Activated CD8-positive, alpha-beta memory T cell treated with anti-CD3 and anti-CD28 coated beads, Interleukin-2, amount 10 ng/mL, durations not matched to agents 7 days and 5 days (primary cell): ENCODE results near the gene RHBDF1. TPM values are rescaled to one million over a fixed set of nuclear protein-coding genes. Genes with fewer than 3 reads are reported as not detected.
"Not testable (repeated sequence)": the region's sequence is repeated elsewhere in the genome, so short reads cannot be mapped to it uniquely, and the experiment has no call there.

Experiments
- ATAC-seq: fragments of 150-1000 bp; cut with Tn5 transposase; one replicate; pipeline ENCODE4 v1.10.0; 2021; ENCODE audit warnings: moderate library complexity
- CTCF ChIA-PET: fragments of 350-600 bp; sonication (Branson Sonifier 250); formaldehyde crosslinking; loops from one replicate; lab custom pipeline; 2021; ENCODE audit warnings: antibody characterized with exemption; lab: Charles Lee
- DNase-seq: peaks from one replicate; pipeline ENCODE4 v3.0.0-alpha.2; 2020
- H3K27ac Mint-ChIP-seq: one replicate; pipeline ENCODE4 v1.8.0; 2021; ENCODE audit warnings: mild to moderate bottlenecking, mixed read lengths
- H3K27me3 Mint-ChIP-seq: one replicate; pipeline ENCODE4 v1.8.0; 2021; ENCODE audit warnings: mixed read lengths
- H3K36me3 Mint-ChIP-seq: one replicate; pipeline ENCODE4 v1.8.0; 2021; ENCODE audit warnings: mild to moderate bottlenecking, mixed read lengths
- H3K4me1 Mint-ChIP-seq: one replicate; pipeline ENCODE4 v1.8.0; 2021; ENCODE audit warnings: mixed read lengths
- H3K4me3 Mint-ChIP-seq: one replicate; pipeline ENCODE4 v1.8.0; 2021; ENCODE audit warnings: mild to moderate bottlenecking, moderate library complexity, mixed read lengths
- H3K9me3 Mint-ChIP-seq: one replicate; pipeline ENCODE4 v1.8.0; 2022; ENCODE audit warnings: low read depth, mixed read lengths
- total RNA-seq, 2 experiments: library from RNA; stranded (reverse); gene quantifications; one replicate each; pipeline ENCODE4 v1.2.3, GENCODE V29; 2021

The RHBDF1 gene
- total RNA-seq, 2 experiments from 2014 or later, result 0.23 to 0.33 TPM

DNA sequence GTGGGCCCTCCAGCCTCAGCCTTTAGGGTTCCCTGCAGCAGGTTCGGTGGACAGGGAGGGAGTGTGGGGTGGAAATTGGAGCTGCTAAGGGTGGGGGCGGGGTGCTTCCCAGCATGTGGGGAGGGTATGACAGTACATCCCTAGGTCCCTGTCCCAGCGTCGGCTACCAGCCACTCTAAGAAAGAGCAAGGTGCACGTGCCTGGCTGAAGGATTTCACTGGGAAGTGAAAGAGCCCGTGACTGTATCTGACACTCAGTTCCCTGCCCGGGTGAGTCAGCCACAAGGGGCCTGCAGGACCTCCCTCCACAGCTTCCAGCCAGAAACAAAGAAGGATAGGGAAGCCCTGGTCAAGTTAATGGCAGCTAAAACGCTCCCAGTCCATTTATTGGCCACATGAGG lies 14.7 kb downstream of the RHBDF1 start:
- Mint-ChIP-seq H3K9me3 (no peaks in the 10 kb centered on the region), H3K27ac (no peak overlapping the region), H3K27me3 (no peaks in the 10 kb centered on the region), H3K4me1 (peaks cover 12% of the 10 kb centered on the region), H3K36me3 (peaks cover 10% of the 10 kb centered on the region), H3K4me3 (no peak overlapping the region)
- no peak for DNase-seq
- CTCF ChIA-PET, result interaction anchor here (2.6 kb wide), 1 partner anchor 8 kb away, joined by 17 read pairs; no protein-coding TSS in a partner anchor
- ATAC-seq, result no peak

GRCh38 chr16:56231-56927 lies 16.1 kb downstream of the RHBDF1 start:
- no peak for DNase-seq
- H3K27me3 Mint-ChIP-seq, result no peaks in the 10 kb centered on the region
- no peak overlapping the region for H3K27ac Mint-ChIP-seq
- no peaks in the 10 kb centered on the region for H3K9me3 Mint-ChIP-seq
- H3K4me3 Mint-ChIP-seq, result no peak overlapping the region
- H3K4me1 Mint-ChIP-seq, result peaks cover 18% of the 10 kb centered on the region
- no peak for ATAC-seq
- peaks cover 15% of the 10 kb centered on the region for H3K36me3 Mint-ChIP-seq
- CTCF ChIA-PET, result interaction anchor here (0.5 to 2.6 kb wide), 4 partner anchors 9 to 78 kb away, joined by 3 to 17 read pairs (median 5); no protein-coding TSS in a partner anchor

DNA sequence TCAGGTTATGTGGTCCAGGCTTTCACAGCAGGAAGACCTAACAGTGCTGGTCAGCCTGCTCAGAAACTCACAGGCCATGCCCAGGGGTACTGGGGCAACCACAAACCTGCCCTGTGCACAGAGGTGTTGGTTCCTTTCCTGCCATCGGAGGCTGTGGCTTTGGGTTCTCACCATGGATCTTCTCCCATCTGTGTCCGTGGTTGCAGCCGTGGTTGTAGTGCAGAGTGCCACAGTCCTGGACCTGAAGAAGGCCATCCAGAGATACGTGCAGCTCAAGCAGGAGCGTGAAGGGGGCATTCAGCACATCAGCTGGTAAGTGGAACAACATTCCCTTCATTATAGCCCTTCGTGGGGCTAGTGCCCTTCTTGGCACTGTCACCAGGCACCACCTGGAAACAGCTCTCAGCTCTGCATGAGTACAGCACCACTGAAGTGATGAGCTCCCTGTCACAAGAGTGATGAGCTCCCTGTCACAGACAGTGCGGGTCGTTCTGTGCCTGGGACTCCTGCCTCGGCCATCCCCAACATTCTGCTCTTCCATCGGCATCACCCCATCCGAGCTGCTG lies 16.8 kb downstream of the RHBDF1 start:
- Mint-ChIP-seq H3K27ac (no peak overlapping the region), H3K4me3 (peak overlapping the region; percentile 53), H3K9me3 (no peaks in the 10 kb centered on the region), H3K27me3 (no peaks in the 10 kb centered on the region), H3K4me1 (peaks cover 26% of the 10 kb centered on the region), H3K36me3 (peaks cover 22% of the 10 kb centered on the region)
- ATAC-seq (no peak), DNase-seq (no peak)
- CTCF ChIA-PET, result interaction anchor here (0.5 to 2.6 kb wide), 4 partner anchors 10 to 79 kb away, joined by 3 to 17 read pairs (median 5); no protein-coding TSS in a partner anchor

GRCh38 chr16:54237-54581 lies 18.2 kb downstream of the RHBDF1 start:
- H3K27me3 Mint-ChIP-seq, result no peaks in the 10 kb centered on the region
- H3K4me1 Mint-ChIP-seq, result peaks cover 30% of the 10 kb centered on the region
- H3K36me3 Mint-ChIP-seq, result peaks cover 28% of the 10 kb centered on the region
- no peaks in the 10 kb centered on the region for H3K9me3 Mint-ChIP-seq
- peak overlapping the region; percentile 86 for H3K27ac Mint-ChIP-seq
- ATAC-seq (no peak), DNase-seq (no peak)
- CTCF ChIA-PET, result interaction anchor here (1.6 to 2.4 kb wide), 5 partner anchors 11 to 309 kb away, joined by 5 to 19 read pairs (median 6); no protein-coding TSS in a partner anchor
- H3K4me3 Mint-ChIP-seq, result peak overlapping the region; percentile 93

DNA sequence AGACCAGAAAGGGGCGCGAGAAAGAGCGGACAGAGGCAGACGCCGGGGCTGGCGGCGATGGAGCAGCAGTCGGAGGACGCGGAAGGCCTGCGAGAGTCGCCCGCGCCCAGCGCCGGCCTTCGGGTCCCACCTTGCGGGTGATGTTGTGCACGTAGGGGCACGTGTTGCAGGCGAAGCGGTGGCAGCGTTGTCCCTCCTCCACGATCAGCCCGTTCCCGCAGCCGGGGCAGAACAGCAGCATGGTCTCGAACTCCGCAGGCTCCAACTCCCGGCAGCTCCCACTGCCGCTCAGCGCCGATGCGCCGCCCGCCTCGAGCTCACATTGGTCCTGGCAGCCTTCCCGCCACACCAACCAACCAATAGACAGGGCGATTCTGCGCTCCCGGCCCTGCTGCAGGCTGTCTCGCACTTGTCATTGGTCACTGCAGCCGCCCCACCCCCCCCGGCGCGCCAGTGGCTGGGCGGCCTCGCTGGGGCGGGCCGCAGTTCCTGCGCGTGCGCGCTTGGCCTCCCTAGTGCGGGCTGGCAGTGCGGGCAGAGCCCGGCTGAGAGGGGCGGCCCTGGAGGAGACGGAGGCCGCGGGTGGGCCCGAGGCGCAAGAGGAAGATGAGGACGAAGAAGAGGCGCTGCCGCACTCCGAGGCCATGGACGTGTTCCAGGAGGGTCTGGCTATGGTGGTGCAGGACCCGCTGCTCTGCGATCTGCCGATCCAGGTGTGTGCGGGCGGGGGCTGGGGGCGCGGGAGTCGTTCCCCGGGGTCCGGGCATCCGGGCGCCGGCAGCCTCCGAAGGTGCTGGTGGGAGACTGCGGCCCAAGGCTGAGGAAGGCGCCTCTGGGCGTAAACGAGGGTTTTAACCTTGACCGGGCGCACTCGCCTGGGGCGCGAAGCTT lies 18.8 kb downstream of the RHBDF1 start, which contains the start of the genes POLR3K and SNRNP25:
POLR3K (minus strand) TSS at position 263 of the 891 bp plus-strand sequence; CDS start at position 241, 22 bp downstream.
SNRNP25 (plus strand) TSS at position 483 of the 891 bp plus-strand sequence; CDS start at position 672, 189 bp downstream.
- H3K36me3 Mint-ChIP-seq, result peaks cover 30% of the 10 kb centered on the region
- peaks cover 30% of the 10 kb centered on the region for H3K4me1 Mint-ChIP-seq
- peak; percentile 99 for DNase-seq
- H3K9me3 Mint-ChIP-seq, result no peaks in the 10 kb centered on the region
- peak; percentile 98 for ATAC-seq
- peak within 1 kb of the TSS; percentile 93 for H3K4me3 Mint-ChIP-seq
- CTCF ChIA-PET, result interaction anchor here (0.9 to 2.4 kb wide), 11 partner anchors 9 to 683 kb away, joined by 3 to 19 read pairs (median 5); no protein-coding TSS in a partner anchor
- no peaks in the 10 kb centered on the region for H3K27me3 Mint-ChIP-seq
- H3K27ac Mint-ChIP-seq, result peak within 1 kb of the TSS; percentile 89

GRCh38 chr16:50769-51591 lies 21.5 kb downstream of the RHBDF1 start:
- CTCF ChIA-PET, result no interaction called here
- peak overlapping the region; percentile 4 for H3K27ac Mint-ChIP-seq
- H3K4me3 Mint-ChIP-seq, result peak overlapping the region; percentile 93
- H3K9me3 Mint-ChIP-seq, result no peaks in the 10 kb centered on the region
- H3K36me3 Mint-ChIP-seq, result peaks cover 41% of the 10 kb centered on the region
- ATAC-seq (no peak), DNase-seq (no peak)
- peaks cover 30% of the 10 kb centered on the region for H3K4me1 Mint-ChIP-seq
- no peaks in the 10 kb centered on the region for H3K27me3 Mint-ChIP-seq

GRCh38 chr16:47234-47633 lies 25.2 kb downstream of the RHBDF1 start:
- Mint-ChIP-seq H3K36me3 (peaks cover 60% of the 10 kb centered on the region), H3K4me1 (peaks cover 25% of the 10 kb centered on the region), H3K27ac (peak overlapping the region; percentile 13), H3K4me3 (no peak overlapping the region), H3K27me3 (no peaks in the 10 kb centered on the region), H3K9me3 (no peaks in the 10 kb centered on the region)
- DNase-seq (no peak), ATAC-seq (no peak)
- CTCF ChIA-PET, result interaction anchor here (0.5 to 1.1 kb wide), 2 partner anchors 18 to 49 kb away, joined by 3 read pairs; no protein-coding TSS in a partner anchor

GRCh38 chr16:46510-46909 lies 25.9 kb downstream of the RHBDF1 start:
- DNase-seq, H3K4me3 Mint-ChIP-seq, H3K9me3 Mint-ChIP-seq, H3K27me3 Mint-ChIP-seq, H3K27ac Mint-ChIP-seq, ATAC-seq: not testable (repeated sequence)
- H3K36me3 Mint-ChIP-seq, result peaks cover 62% of the 10 kb centered on the region
- peaks cover 26% of the 10 kb centered on the region for H3K4me1 Mint-ChIP-seq
- CTCF ChIA-PET, result interaction anchor here (1.1 kb wide), 1 partner anchor 19 kb away, joined by 3 read pairs; no protein-coding TSS in a partner anchor

DNA sequence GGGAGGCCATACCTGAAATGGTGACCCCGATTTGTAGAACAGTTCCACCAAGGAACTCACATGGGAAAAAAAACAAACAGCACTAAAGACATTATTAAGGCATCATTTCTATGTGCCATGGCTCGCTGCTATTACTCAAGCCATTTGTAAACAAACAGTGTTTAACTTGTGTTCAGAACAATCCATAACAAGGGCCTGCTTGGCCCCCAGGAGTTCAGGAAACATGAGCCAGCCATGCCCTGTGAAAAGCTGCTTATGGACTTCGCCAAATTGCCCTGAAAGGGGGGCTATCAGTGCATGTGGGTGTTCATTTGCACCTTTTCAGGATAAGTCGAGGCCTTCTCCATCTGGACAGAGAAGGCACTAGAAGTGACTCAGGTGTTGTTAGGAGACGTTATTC lies 27.0 kb downstream of the RHBDF1 start:
- no peak overlapping the region for H3K27ac Mint-ChIP-seq
- no peaks in the 10 kb centered on the region for H3K9me3 Mint-ChIP-seq
- H3K27me3 Mint-ChIP-seq, result no peaks in the 10 kb centered on the region
- no peak overlapping the region for H3K4me3 Mint-ChIP-seq
- DNase-seq, result no peak
- CTCF ChIA-PET, result interaction anchor here (0.8 to 1.9 kb wide), 2 partner anchors 20 to 51 kb away, joined by 4 to 7 read pairs; no protein-coding TSS in a partner anchor
- H3K36me3 Mint-ChIP-seq, result peaks cover 54% of the 10 kb centered on the region
- ATAC-seq, result no peak
- H3K4me1 Mint-ChIP-seq, result peaks cover 16% of the 10 kb centered on the region

GRCh38 chr16:44655-45054 lies 27.8 kb downstream of the RHBDF1 start:
- no peak for DNase-seq
- Mint-ChIP-seq H3K9me3 (no peaks in the 10 kb centered on the region), H3K36me3 (peaks cover 51% of the 10 kb centered on the region), H3K27me3 (no peaks in the 10 kb centered on the region), H3K4me3 (no peak overlapping the region), H3K4me1 (peaks cover 18% of the 10 kb centered on the region), H3K27ac (no peak overlapping the region)
- CTCF ChIA-PET, result interaction anchor here (0.8 to 1.9 kb wide), 3 partner anchors 9 to 52 kb away, joined by 3 to 7 read pairs (median 4); partner anchors contain the start of genes POLR3K and SNRNP25
- ATAC-seq, result no peak

DNA sequence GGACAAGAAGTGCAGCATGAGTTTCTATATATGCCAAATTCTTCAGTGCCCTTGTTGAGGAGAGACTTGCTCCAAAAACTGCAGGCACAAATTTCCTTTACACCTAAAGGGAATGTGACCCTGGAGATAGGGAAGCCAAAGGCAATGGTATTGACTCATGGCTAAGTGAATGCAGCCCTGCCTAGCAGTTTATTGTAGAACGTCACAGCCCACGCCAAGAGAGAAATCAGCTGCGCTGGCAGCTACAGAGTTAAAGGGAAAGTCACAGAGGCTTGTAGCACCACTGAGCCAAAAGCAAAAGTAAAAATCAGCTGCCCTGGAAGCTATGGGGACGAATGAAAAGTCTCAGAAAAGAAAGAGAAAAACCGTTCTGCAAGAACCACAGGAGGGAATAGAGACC lies 29.1 kb downstream of the RHBDF1 start:
- CTCF ChIA-PET, result interaction anchor here (1.5 to 1.6 kb wide), 2 partner anchors 10 to 54 kb away, joined by 4 to 5 read pairs; partner anchors contain the start of genes POLR3K and SNRNP25
- peaks cover 50% of the 10 kb centered on the region for H3K36me3 Mint-ChIP-seq
- DNase-seq, result no peak
- H3K27ac Mint-ChIP-seq, result no peak overlapping the region
- ATAC-seq, result no peak
- H3K27me3 Mint-ChIP-seq, result no peaks in the 10 kb centered on the region
- H3K4me1 Mint-ChIP-seq, result peaks cover 31% of the 10 kb centered on the region
- H3K4me3 Mint-ChIP-seq, result no peak overlapping the region
- no peaks in the 10 kb centered on the region for H3K9me3 Mint-ChIP-seq

DNA sequence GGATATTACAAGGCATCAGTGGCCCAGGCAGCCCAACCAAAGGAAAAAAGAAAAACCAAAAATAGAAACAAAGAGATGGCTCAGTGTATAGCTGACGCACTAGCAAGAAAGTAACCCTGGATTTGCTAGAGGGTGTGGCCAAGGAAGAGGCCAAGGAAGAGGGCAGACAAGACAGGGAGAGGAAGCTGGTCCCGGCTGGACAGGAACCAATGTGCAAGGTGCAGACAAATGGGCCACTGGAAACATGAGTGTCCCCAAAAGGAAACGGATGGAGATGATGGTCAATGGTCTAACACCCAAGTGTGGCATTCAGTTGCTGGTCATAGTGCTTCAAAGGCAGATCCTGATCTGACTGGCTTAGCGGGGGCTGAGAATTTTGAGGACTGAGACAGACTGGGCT lies 29.7 kb downstream of the RHBDF1 start:
- Mint-ChIP-seq H3K9me3 (no peaks in the 10 kb centered on the region), H3K4me3 (no peak overlapping the region), H3K4me1 (peaks cover 32% of the 10 kb centered on the region), H3K27ac (peak overlapping the region; percentile 5), H3K36me3 (peaks cover 47% of the 10 kb centered on the region), H3K27me3 (no peaks in the 10 kb centered on the region)
- ATAC-seq (no peak), DNase-seq (no peak)
- CTCF ChIA-PET, result interaction anchor here (1.6 to 2.0 kb wide), 2 partner anchors 11 to 23 kb away, joined by 4 to 5 read pairs; partner anchors contain the start of genes POLR3K and SNRNP25
